ENCODE results near the gene PEX26. TPM values are rescaled to one million over a fixed set of nuclear protein-coding genes. Genes with fewer than 3 reads are reported as not detected.

The PEX26 gene
- total and polyA plus RNA-seq, 2 of the 13 experiments (the other 11 are each of a cell fraction or from before 2014, with no cell fraction given): 10.6 to 25.1 TPM

GRCh38 chr22:18044548-18045271 is 33.1 kb upstream of the PEX26 start (continued):
- TF ChIP-seq BRF2 (CRISPR knock-in tag; IDR thresholded peaks at IDR 0.05) (no peak), CSRNP2 (CRISPR knock-in tag; conservative IDR thresholded peaks at IDR 0.05; ENCODE audit: low read depth) (no peak), ZNF329 (CRISPR knock-in tag; IDR thresholded peaks at IDR 0.05; ENCODE audit: low read depth) (no peak), ZNF432 (CRISPR knock-in tag; IDR thresholded peaks at IDR 0.05; ENCODE audit: borderline replicate concordance) (no peak), TBL1XR1 (IDR thresholded peaks at IDR 0.05; ENCODE audit: borderline replicate concordance, low read length, partially characterized antibody) (no peak), SETDB1 (CRISPR knock-in tag; IDR thresholded peaks at IDR 0.05; ENCODE audit: borderline replicate concordance) (no peak), ZBTB43 (CRISPR knock-in tag; conservative IDR thresholded peaks at IDR 0.05) (peak; percentile 85), ZNF777 (CRISPR knock-in tag; IDR thresholded peaks at IDR 0.05) (no peak), PHF21A (CRISPR knock-in tag; IDR thresholded peaks at IDR 0.05) (peak; percentile 83), ZNF652 (CRISPR knock-in tag; IDR thresholded peaks at IDR 0.05; ENCODE audit: borderline replicate concordance, low read depth) (no peak), ZNF772 (CRISPR knock-in tag; IDR thresholded peaks at IDR 0.05) (no peak), ZNF678 (CRISPR knock-in tag; IDR thresholded peaks at IDR 0.05) (no peak), ZNF800 (CRISPR knock-in tag; IDR thresholded peaks at IDR 0.05) (no peak), FOXA3 (CRISPR knock-in tag; IDR thresholded peaks at IDR 0.05) (peak; percentile 61; the same call in 1 of the 2 replicates), ZNF576 (CRISPR knock-in tag; IDR thresholded peaks at IDR 0.05) (no peak), ZSCAN25 (CRISPR knock-in tag; IDR thresholded peaks at IDR 0.05) (no peak), ZNF543 (CRISPR knock-in tag; IDR thresholded peaks at IDR 0.05) (no peak), SRSF1 (optimal IDR thresholded peaks at IDR 0.05; ENCODE audit: low read depth, low read length) (no peak), ZNF629 (CRISPR knock-in tag; conservative IDR thresholded peaks at IDR 0.05) (no peak), ZNF10 (CRISPR knock-in tag; IDR thresholded peaks at IDR 0.05; ENCODE audit: borderline replicate concordance, low read depth) (no peak), DR1 (CRISPR knock-in tag; IDR thresholded peaks at IDR 0.05) (no peak), CEBPB (IDR thresholded peaks at IDR 0.05; ENCODE audit: borderline replicate concordance, low read depth, low read length) (no peak)
